COR-L47 (cell line): ENCODE data around the gene UPK3BL1.
"Not testable (repeated sequence)": the region's sequence is repeated elsewhere in the genome, so short reads cannot be mapped to it uniquely, and the experiment has no call there.

Experiments used
- DNase-seq: peaks from one replicate; lab custom pipeline; 2025; lab: John Stamatoyannopoulos, UW

The UPK3BL1 gene

GRCh38 chr7:102642691-102643090 is at the start of gene UPK3BL1:
TSS of gene UPK3BL1 (minus strand) at chr7:102642791. CDS start at chr7:102642741, 50 bp downstream.
- DNase-seq: not testable (repeated sequence)

- not testable (repeated sequence) for DNase-seq
Measured at GRCh38 chr7:102690602-102691001, 48.0 kb upstream of the UPK3BL1 start.

- DNase-seq: not testable (repeated sequence)
Measured at GRCh38 chr7:102689436-102690282, 47.1 kb upstream of the UPK3BL1 start.

- DNase-seq: not testable (repeated sequence)
Measured at GRCh38 chr7:102688299-102689036, 45.9 kb upstream of the UPK3BL1 start.

GRCh38 chr7:102682560-102682959 is 40.0 kb upstream of the UPK3BL1 start:
- DNase-seq: not testable (repeated sequence)

GRCh38 chr7:102680780-102681179 is 38.2 kb upstream of the UPK3BL1 start:
- not testable (repeated sequence) for DNase-seq

- not testable (repeated sequence) for DNase-seq
Measured at GRCh38 chr7:102675545-102675944, 33.0 kb upstream of the UPK3BL1 start.

GRCh38 chr7:102673447-102674067 is 31.0 kb upstream of the UPK3BL1 start:
- DNase-seq: not testable (repeated sequence)

- not testable (repeated sequence) for DNase-seq
Measured at GRCh38 chr7:102671956-102672307, 29.3 kb upstream of the UPK3BL1 start.

GRCh38 chr7:102671166-102671955 is 28.8 kb upstream of the UPK3BL1 start, which contains the start of gene POLR2J2:
TSS of gene POLR2J2 (minus strand) at chr7:102671663. CDS start at chr7:102671601, 62 bp downstream.
- DNase-seq: not testable (repeated sequence)

- not testable (repeated sequence) for DNase-seq
Measured at GRCh38 chr7:102667523-102667922, 24.9 kb upstream of the UPK3BL1 start.

GRCh38 chr7:102666850-102667249 is 24.3 kb upstream of the UPK3BL1 start:
- DNase-seq: not testable (repeated sequence)

- not testable (repeated sequence) for DNase-seq
Measured at GRCh38 chr7:102664765-102665164, 22.2 kb upstream of the UPK3BL1 start.

GRCh38 chr7:102649924-102650323 is 7.3 kb upstream of the UPK3BL1 start, which contains the start of gene SPDYE2B:
TSS of gene SPDYE2B (plus strand) at chr7:102650319. CDS start at chr7:102652349, 2,030 bp downstream.
- DNase-seq: not testable (repeated sequence)

GRCh38 chr7:102647813-102648212 is 5.2 kb upstream of the UPK3BL1 start:
- DNase-seq: not testable (repeated sequence)

GRCh38 chr7:102643404-102643803 is 813 bp upstream of the UPK3BL1 start:
- not testable (repeated sequence) for DNase-seq

- DNase-seq: not testable (repeated sequence)
Measured at GRCh38 chr7:102638848-102639247, 3.7 kb downstream of the UPK3BL1 start.

- DNase-seq: not testable (repeated sequence)
Measured at GRCh38 chr7:102636956-102637355, 5.6 kb downstream of the UPK3BL1 start.

- DNase-seq: not testable (repeated sequence)
Measured at GRCh38 chr7:102635354-102635753, 7.2 kb downstream of the UPK3BL1 start.

- DNase-seq: not testable (repeated sequence)
Measured at GRCh38 chr7:102634299-102634698, 8.3 kb downstream of the UPK3BL1 start.

GRCh38 chr7:102630622-102631021 is 12.0 kb downstream of the UPK3BL1 start:
- DNase-seq: not testable (repeated sequence)
